ENCODE results near the gene FOSB.

The FOSB gene

DNA sequence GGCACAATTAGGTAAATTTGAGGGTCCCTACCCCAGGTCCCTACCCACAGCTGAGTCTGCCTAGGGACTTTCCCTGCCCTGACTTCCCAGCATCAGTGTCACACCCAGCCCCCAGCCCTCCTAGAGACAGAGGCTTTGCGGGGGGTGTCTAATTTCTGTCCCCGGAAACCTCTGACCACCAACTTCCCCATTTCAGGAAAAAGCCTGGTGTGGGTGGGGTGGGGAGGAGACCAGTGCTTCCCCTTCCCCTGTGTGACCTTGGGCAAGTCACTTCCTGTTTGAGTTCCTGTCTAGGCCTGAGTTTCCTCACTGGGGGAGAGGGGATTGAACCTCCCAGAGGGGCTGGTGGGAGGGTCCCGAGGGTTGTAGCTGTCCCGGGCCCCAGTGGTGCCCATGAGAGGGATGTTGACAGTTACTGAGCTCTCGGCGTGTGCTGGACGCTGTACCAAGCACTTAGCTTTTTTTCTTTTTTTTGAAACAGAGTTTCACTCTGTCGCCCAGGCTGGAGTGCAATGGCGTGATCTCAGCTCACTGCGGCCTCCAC is 47.4 kb downstream of the FOSB start:
- TF ChIP-seq, protein P1, sequence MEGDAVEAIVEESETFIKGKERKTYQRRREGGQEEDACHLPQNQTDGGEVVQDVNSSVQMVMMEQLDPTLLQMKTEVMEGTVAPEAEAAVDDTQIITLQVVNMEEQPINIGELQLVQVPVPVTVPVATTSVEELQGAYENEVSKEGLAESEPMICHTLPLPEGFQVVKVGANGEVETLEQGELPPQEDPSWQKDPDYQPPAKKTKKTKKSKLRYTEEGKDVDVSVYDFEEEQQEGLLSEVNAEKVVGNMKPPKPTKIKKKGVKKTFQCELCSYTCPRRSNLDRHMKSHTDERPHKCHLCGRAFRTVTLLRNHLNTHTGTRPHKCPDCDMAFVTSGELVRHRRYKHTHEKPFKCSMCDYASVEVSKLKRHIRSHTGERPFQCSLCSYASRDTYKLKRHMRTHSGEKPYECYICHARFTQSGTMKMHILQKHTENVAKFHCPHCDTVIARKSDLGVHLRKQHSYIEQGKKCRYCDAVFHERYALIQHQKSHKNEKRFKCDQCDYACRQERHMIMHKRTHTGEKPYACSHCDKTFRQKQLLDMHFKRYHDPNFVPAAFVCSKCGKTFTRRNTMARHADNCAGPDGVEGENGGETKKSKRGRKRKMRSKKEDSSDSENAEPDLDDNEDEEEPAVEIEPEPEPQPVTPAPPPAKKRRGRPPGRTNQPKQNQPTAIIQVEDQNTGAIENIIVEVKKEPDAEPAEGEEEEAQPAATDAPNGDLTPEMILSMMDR (IDR thresholded peaks at IDR 0.05; ENCODE audit: extremely low read depth, insufficient read depth, missing control alignments) = no peak
- in situ Hi-C loops (cut with MboI; ENCODE audit: low pct_unique_long_range_greater_than_20kb, low sequenced_read_pairs, unreplicated experiment) = no loop called here
- no peak for DNase-seq (ENCODE audit: low spot score)

DNA sequence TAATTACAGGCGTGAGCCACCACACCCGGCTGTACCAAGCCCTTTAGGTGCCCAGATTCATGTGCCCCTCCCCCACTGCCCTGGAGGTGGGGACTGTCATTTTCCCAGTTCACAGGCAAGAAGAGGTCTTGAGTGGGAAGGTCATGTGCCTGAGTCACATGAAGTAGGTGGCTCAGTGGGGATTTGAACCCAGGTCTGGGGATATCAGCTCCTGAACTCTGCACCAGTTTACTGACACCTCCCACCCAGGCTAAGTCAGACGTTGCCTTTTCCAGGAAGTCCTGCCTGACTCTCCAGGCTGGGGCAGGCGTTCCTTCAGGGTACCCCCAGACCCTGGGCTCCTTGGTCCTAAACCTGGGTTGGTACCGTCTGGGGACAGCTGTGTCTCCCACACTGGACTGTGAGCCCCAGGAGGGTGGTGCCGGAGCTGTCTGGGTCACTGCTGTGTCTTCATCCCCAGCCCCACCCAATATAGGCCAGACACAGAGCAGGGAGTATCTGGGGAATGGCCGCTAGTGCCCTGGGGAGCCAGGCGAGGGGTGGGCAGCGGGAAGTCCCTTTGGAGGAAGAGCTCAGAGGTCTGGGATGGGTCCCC is 48.1 kb downstream of the FOSB start:
- in situ Hi-C loops (cut with MboI; ENCODE audit: low pct_unique_long_range_greater_than_20kb, low sequenced_read_pairs, unreplicated experiment) = no loop called here
- TF ChIP-seq, protein P1 (IDR thresholded peaks at IDR 0.05; ENCODE audit: extremely low read depth, insufficient read depth, missing control alignments) = no peak
- no peak for DNase-seq (ENCODE audit: low spot score)

DNA sequence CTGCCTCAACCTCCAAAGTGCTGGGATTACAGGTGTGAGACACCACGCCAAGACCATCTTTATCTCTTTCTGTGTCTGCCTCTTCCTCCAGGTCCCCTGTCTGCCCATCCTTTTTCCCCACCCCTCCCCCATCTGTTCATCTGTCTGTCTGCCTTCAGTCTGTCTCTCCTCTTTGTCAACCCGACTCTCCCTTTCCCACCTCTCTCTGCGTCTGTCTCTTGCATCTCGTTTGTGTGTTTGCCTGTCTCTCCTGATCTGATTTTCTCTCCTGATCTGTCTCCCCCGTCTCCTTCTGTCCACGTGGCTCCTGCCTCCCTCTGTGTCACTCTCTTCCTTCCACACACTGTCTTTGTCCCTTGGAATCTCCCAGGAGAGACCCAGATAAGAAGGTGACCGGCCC is 49.4 kb downstream of the FOSB start:
- in situ Hi-C loops (cut with MboI; ENCODE audit: low pct_unique_long_range_greater_than_20kb, low sequenced_read_pairs, unreplicated experiment) = no loop called here
- no peak for DNase-seq (ENCODE audit: low spot score)

GRCh38 chr19:45517641-45518468 is 50.1 kb downstream of the FOSB start:
- no peak for DNase-seq (ENCODE audit: low spot score)
- TF ChIP-seq, protein P1 (IDR thresholded peaks at IDR 0.05; ENCODE audit: extremely low read depth, insufficient read depth, missing control alignments) = no peak
- in situ Hi-C loops (cut with MboI; ENCODE audit: low pct_unique_long_range_greater_than_20kb, low sequenced_read_pairs, unreplicated experiment) = no loop called here

More for the DNA sequence above, 49.4 kb downstream of the FOSB start:
- TF ChIP-seq, protein P1 (IDR thresholded peaks at IDR 0.05; ENCODE audit: extremely low read depth, insufficient read depth, missing control alignments) = no peak

- no peak for DNase-seq (ENCODE audit: low spot score)
- TF ChIP-seq, protein P1 (IDR thresholded peaks at IDR 0.05; ENCODE audit: extremely low read depth, insufficient read depth, missing control alignments) = no peak
- in situ Hi-C loops (cut with MboI; ENCODE audit: low pct_unique_long_range_greater_than_20kb, low sequenced_read_pairs, unreplicated experiment) = no loop called here
Measured at GRCh38 chr19:45518469-45518826, 50.7 kb downstream of the FOSB start.

DNA sequence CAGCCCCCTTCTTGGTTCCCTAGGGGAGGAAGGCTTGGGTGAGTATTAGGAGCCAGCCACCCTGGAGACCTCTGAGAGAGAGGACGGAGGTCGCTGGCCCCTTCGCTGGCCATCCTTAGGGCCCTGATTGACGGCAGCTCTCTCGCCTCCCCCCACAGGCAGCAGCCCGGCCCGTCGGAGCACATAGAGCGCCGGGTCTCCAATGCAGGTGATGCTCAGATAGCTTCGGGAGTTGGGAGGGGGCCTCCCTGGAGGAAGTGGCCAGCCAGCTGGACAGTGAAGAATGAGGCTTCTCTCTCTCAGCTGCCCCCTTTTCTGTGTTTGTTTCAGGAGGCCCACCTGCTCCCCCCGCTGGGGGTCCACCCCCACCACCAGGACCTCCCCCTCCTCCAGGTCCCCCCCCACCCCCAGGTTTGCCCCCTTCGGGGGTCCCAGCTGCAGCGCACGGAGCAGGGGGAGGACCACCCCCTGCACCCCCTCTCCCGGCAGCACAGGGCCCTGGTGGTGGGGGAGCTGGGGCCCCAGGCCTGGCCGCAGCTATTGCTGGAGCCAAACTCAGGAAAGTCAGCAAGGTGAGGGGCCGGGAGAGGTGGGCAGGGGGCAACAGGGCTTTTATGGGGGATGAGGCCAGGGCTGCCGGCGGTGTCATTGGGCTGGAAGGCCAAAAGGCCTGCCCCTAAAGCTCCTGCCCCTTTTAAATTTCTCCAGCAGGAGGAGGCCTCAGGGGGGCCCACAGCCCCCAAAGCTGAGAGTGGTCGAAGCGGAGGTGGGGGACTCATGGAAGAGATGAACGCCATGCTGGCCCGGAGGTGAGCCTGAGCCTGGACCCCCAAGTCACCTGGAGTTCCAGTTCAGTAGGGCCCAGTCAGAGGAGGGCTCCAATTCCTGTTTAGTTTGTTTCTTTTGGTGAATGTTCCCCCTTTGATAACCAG is 54.5 kb downstream of the FOSB start:
- in situ Hi-C loops (cut with MboI; ENCODE audit: low pct_unique_long_range_greater_than_20kb, low sequenced_read_pairs, unreplicated experiment) = no loop called here
- DNase-seq (ENCODE audit: low spot score) = no peak
- TF ChIP-seq, protein P1 (IDR thresholded peaks at IDR 0.05; ENCODE audit: extremely low read depth, insufficient read depth, missing control alignments) = no peak
